ENCODE measurements around the gene CEACAM7.

The CEACAM7 gene

DNA sequence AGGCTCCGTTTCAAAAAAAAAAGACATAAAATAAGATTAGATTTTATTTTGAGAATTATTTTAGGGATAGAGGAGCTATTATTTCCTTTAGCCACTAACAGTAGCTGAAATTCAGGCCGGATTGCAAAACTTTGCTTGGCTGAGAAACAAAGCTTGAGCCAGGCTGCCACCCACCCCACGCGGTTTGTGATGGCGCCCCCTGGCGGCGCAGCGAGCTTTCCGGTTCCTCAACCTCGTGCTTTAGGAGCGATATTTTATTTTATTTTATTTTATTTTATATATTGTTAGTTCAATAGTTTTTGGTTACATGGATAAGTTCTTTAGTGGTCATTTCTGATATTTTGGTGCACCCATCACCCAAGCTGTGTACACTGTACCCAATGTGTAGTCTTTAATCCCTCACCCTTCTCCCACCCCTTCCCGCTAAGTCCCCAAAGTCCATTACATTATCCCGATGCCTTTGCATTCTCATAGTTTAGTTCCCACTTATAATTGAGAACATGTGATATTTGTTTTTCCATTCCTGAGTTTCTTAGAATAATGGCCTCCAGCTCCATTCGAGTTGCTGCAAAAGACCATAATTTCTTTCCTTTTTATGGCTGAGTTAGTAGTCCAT is 41.4 kb downstream of the CEACAM7 start:
- DNase-seq: peak; percentile 50

DNA sequence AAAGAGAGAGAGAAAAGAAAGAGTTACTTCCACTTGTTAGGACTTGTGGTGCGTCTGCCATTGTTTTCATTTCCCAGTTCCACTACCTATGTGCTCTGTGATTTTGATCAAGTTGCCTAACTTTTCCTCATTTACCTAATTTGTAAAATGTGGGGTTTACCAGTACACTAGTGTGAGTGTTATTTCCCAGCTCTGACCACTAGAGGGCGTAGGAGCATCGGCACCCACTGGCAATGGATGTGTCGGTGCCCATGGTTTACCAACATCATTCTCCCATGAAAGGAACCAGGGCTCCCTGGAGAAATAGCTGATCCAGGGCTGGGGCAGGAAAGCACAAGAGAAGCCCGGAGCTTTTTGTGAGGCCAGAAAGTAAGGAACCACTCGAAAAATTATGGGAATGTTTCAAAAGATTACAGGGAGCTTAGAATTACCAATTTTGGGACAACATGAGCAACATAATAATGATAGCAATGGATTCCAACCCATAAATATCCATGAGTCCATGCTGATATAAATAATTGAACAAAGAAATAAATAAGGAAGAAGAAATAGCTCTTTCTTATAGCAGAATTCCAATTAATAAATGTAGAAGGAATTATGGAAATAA is 46.1 kb downstream of the CEACAM7 start:
- peak; percentile 73 for DNase-seq

DNA sequence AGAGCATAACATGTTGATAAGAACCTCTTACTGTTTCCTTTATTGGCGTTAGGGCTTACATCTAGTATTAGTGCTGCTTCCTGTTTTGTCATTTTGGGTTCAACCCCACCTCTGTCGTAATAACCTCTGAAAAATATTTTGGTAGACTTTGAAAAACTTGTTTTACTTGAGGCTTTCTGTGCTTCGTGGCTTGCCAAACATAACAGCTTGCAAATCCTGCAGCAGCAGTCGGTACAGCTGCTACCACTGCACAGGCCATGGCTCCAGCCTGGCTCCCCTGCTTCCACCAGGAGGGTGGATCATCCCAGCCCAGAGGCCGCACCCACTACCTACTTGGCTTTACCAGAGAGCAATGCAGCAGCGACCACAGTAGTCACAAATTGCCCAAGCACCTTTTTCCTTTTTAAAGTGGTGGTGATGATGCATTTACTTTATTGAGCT is 49.4 kb downstream of the CEACAM7 start:
- DNase-seq: no peak

DNA sequence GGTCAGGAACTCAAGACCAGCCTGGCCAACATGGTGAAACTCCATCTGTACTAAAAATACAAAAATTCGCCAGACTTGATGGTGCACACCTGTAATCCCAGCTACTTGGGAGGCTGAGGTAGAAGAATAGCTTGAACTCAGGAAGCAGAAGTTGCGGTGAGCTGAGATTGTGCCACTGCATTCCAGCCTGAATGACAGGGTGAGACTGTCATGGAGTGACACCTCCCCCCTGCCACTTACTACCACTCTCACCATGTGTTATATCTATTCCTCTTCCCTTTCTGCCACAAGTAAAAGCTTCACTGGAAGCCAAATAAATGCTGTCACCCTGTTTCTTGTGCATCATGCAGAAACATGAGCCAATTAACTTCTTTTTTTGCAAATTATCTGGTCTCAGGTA is 50.6 kb downstream of the CEACAM7 start:
- no peak for DNase-seq

DNA sequence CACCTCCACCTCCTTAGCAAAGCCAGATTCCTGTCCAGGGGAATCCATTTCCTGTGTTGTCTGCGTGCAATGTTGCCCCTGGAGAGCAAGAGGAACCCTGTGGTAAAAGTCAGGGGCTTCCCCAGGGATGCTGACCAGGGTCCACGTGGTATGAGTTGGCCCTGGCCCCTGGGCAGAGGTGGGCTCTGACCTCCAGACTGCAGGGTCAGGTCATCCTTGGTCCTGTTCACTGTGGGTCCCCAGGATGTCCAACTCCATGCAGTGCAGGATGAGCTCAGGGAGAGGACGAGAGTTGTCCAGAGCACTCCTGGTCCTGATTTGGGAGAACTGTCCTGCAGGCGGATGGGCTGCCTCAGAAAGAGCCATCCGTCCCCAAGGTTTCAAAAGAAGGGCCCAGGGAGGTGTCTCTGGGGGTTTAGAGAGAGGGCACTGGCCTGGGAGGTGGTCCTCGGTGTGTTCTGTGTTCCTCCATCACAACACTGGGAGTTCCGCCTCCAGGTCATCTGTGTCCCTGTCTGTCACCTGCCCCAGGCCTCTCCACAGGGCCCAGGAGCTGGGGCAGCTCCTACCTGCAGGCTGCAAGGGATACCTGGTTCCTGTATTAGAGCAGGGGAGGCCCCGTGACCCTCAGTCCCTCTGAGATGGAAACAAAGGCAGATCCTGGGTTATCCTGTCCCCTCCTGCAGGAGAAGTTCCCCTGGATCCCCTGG is 59.9 kb downstream of the CEACAM7 start:
- no peak for DNase-seq

DNA sequence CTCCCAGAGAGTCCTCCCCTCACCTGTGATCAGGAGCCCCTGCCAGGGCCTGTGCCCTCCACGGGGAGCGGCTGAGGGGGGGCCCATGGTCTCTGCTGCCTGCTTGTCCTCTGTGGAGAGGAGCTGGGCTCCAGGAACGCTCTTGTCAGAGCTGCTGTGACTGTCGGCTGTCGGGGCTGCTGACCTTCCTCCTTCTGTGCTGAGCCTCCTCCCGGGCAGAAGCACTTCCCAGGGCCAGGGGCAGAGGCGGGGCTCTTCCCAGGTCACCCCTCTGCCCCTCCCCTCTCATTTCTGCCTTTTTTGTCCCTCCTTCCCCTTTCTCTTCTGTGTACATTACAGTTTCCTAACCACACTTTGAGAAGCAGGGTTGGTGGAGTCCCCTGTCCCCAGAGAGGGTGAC is 61.2 kb downstream of the CEACAM7 start, which contains the start of gene CEACAM4:
Gene CEACAM4 (minus strand): TSS at position 198 of the 400 bp plus-strand sequence. CDS start 111 bp downstream, at position 87.
- no peak for DNase-seq

DNA sequence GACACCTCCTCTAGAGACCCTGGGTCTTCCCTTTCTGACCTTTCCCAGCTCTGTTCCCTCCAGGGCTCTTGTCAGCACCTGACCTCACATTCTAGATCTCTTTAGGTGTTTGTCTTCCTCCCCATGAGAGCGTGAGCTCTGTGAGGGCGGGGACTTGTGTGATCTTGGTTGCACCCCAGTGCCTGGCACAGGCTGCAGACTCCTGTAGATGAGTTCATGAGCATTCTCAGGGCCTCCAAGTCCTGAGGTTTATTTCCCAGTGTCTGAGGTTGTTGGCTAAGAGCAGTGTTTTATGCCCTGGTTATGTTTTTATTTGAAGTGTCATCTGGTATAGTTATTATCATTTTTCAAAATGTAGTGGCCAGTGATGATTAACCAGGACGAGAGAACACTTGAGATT is 61.8 kb downstream of the CEACAM7 start:
- DNase-seq: no peak

DNA sequence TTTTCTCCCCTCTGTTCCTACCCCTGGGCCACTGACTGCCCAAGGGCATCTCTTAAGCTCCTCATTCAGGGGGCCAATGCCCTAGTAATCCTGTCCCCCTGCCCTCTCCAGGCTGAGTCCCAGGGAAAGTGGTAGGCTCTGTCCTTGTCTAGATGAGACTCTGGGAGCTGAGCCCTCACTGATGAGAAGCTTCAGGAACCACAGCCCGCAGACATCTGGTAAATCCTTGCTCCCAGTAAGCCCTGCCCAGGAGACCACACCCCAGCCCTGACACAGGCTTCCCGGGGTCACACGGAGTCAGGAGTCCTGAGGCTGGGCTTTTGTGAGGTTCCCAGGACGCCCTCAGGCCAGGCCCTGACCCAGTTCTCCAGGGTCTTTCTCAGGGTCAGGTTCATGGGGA is 63.1 kb downstream of the CEACAM7 start:
- no peak for DNase-seq

DNA sequence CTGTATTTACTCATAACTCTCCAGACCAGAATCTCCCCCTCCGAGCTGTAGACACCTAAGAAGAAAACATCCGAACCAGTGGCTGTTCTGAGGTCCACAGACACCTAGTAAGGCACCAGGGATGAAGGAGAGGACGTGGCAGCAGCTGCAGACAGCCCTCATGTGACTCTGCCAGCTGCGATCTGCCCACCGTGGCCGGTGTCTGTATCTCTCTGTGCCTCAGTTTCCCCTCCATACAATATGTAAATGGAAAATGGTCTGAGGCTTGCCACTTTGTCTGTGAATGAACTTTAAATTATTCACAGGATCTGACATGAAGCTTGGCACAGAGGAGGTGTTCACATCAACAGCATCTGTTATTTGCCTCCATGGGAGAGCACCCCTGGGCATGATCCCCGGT is 63.6 kb downstream of the CEACAM7 start:
- no peak for DNase-seq

DNA sequence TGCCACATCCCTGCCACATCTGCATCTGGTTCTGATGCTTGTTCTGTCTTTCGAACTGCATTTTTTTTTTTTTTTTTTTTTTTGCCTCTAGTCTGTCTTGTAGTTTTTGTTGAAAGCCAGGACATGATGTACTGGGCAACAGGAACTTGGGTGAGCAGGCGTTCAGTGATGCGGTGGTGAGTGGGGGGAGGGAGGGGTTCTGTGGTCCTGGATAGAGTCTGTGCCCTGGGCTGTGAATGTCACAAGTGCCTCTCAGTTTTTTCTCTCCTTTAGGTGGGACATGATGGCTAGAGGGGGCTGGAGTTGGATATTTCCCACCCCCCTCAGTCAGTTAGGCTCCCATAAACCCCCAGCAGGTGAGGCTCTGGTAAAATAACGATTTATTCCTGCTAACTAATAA is 64.7 kb downstream of the CEACAM7 start:
- no peak for DNase-seq

All from activated CD4-positive, alpha-beta T cell treated with anti-CD3 and anti-CD28 coated beads, Interleukin-10, Interleukin-2, amounts not matched to agents 100 ng/mL and 50 ng/mL, durations not matched to agents 16 hours and 8 hours (primary cell).